ENCODE data around the gene RPL21.

RPL21 gene

GRCh38 chr13:27264648-27265047, 13.3 kb downstream of the RPL21 start:
- DNase-seq (ENCODE audit: low read depth): no peak
- H3K4me3 ChIP-seq (ENCODE audit: low read depth, low read length): no peak overlapping the region
- no peak for TF ChIP-seq CTCF (IDR thresholded peaks at IDR 0.05; ENCODE audit: control insufficient read depth, extremely low read depth, insufficient read depth)

- no peak for DNase-seq (ENCODE audit: low read depth)
- H3K4me3 ChIP-seq (ENCODE audit: low read depth, low read length): no peak overlapping the region
- TF ChIP-seq CTCF (IDR thresholded peaks at IDR 0.05; ENCODE audit: control insufficient read depth, extremely low read depth, insufficient read depth): no peak
These were observed 15.6 kb downstream of the RPL21 start for GRCh38 chr13:27266917-27267316.

GRCh38 chr13:27267596-27267995, 16.2 kb downstream of the RPL21 start:
- no peak for DNase-seq (ENCODE audit: low read depth)
- no peak for TF ChIP-seq CTCF (IDR thresholded peaks at IDR 0.05; ENCODE audit: control insufficient read depth, extremely low read depth, insufficient read depth)
- no peak overlapping the region for H3K4me3 ChIP-seq (ENCODE audit: low read depth, low read length)

GRCh38 chr13:27269114-27269665, 17.8 kb downstream of the RPL21 start:
- DNase-seq (ENCODE audit: low read depth): no peak
- no peak for TF ChIP-seq CTCF (IDR thresholded peaks at IDR 0.05; ENCODE audit: control insufficient read depth, extremely low read depth, insufficient read depth)
- no peak overlapping the region for H3K4me3 ChIP-seq (ENCODE audit: low read depth, low read length)

- peak within 1 kb of the TSS; percentile 61 for H3K4me3 ChIP-seq (ENCODE audit: low read depth, low read length)
- DNase-seq (ENCODE audit: low read depth): peak; percentile 39
- TF ChIP-seq CTCF (IDR thresholded peaks at IDR 0.05; ENCODE audit: control insufficient read depth, extremely low read depth, insufficient read depth): peak; percentile 73
These were observed 19.5 kb downstream of the RPL21 start, which contains the start of gene RASL11A for GRCh38 chr13:27270594-27271520. TSS of gene RASL11A (plus strand) at chr13:27270830. CDS start at chr13:27270945, 115 bp downstream.

- TF ChIP-seq CTCF (IDR thresholded peaks at IDR 0.05; ENCODE audit: control insufficient read depth, extremely low read depth, insufficient read depth): no peak
- DNase-seq (ENCODE audit: low read depth): no peak
- peak overlapping the region; percentile 61 for H3K4me3 ChIP-seq (ENCODE audit: low read depth, low read length)
These were observed 20.3 kb downstream of the RPL21 start for GRCh38 chr13:27271570-27272096.
